NCI-H526 treated with DMSO at 0.1 percent for 48 hours (cell line): Measurements from ENCODE around the gene GNAT3.

Experiments used
- DNase-seq: peaks from one replicate; lab custom pipeline; 2025; lab: John Stamatoyannopoulos, UW

The GNAT3 gene

DNA sequence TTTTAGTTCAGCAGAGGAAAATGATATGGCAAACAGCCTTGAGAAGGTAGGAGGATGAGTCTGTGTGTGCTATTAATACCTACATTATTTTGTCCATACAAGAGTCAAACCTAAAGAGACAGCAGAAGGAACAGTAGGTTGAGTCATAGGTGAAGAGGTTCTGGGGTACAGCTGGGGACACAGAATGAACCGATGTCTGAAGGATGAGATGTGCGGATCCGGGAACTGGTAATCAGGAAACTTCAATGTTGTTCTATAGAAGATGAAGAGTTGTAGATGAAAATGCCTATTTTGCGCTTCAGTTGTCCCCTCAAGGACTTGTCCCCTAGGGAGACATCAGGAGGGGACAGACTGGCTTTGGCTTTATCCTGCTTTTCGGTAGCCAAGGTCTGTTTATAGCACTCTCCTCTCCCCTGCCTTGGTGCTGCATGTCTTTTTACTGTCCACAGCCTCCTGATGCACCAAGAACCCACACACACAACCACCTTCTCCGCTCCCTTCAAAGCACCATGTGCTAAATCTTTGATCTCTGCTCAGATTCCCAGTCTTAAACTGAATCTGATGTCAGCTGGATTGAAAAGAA is 94.6 kb downstream of the GNAT3 start:
- no peak for DNase-seq

DNA sequence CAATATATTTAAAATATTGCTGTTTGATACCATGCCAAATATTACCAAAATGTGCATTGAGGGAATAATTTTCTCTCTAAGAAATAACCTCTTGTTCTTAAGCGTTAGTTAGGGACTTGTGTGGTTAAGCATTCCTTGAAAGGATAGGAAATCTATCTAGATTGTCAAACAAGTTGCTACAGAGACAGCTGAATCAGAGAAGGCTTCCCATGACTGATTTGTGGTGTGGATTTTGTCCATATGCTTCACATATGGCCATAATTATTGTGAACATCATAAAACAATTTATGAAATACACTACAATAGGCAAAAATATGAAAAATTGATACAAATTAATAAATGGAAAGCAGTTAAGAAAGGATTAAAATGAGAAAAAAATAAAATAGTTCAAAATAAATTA is 96.3 kb downstream of the GNAT3 start:
- DNase-seq, result no peak

DNA sequence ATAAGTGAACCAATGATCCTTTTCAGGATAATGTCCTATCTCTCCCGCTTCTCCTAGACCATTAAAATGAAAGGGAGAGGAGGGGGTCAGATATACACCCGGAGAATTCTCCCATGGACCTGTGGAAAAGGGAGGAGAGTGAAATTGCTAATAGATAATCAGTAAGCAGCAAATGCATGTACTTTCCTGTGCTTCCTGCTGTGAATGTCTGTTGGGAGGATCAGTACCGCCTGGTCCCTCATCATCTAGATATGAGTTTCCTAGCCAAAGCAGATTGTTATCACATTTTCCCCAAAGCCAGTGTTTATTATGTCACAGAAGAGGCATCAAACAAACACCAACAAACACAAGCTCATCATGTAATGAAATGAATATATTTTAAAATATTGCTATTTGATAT is 96.8 kb downstream of the GNAT3 start:
- DNase-seq, result no peak

DNA sequence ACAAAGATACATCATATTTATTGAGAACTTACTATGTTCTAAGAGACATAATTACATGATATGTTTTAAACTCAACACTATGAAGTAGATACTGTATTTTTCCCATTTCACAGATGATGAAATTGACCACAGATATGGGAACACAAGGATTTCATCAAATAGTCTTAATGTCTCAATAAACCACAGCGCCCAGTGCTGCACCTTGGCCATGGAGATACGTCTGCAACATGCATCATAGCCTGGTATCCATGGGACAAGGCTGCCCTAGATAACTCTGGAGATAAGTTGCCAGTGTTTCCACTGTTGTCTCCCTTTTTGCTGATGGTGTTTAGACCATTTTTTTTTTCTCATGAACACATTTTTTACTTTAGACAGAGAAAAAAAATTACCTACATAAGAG is 97.5 kb downstream of the GNAT3 start:
- no peak for DNase-seq

- DNase-seq, result no peak
Measured at GRCh38 chr7:80413383-80413945, 98.4 kb downstream of the GNAT3 start.

- DNase-seq, result no peak
Measured at GRCh38 chr7:80412842-80413241, 99.0 kb downstream of the GNAT3 start.

DNA sequence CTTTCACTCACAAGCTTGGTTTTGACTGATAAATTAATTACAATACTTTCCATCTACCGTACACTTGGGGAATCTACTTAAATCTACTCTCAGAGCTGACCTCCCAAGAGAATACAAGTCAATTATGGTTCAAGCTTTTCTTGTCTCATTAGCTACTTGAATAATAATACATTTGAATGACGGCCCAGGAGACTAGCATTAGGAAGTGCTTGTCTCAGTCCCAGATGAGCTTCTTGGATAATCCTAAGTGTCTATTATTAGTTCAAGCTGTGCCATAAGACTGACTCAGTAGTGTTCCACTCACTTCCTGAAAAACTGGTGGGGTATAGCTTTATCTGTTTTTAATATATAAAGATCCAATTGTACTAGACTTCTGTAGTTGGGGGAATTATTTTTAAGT is 100.2 kb downstream of the GNAT3 start:
- no peak for DNase-seq

- no peak for DNase-seq
Measured at GRCh38 chr7:80410081-80410480, 101.8 kb downstream of the GNAT3 start.
